ENCODE results near the gene PPP6R3. TPM values are rescaled to one million over a fixed set of nuclear protein-coding genes. Genes with fewer than 3 reads are reported as not detected.

The PPP6R3 gene
- total and polyA plus RNA-seq, 8 donors = 19.5 to 236 (median 103) TPM

GRCh38 chr11:68660066-68660810, 199.7 kb downstream of the PPP6R3 start:
- no peak overlapping the region for H3K4me3 ChIP-seq
- intact Hi-C loops (cut with DNase I; ENCODE audit: low total_unique reads) = no loop called here
- H3K36me3 ChIP-seq = no peaks in the 10 kb centered on the region
- TF ChIP-seq CTCF (IDR thresholded peaks at IDR 0.05) = no peak
- no peak for TF ChIP-seq POLR2AphosphoS5 (IDR thresholded peaks at IDR 0.05)
- TF ChIP-seq POLR2A (IDR thresholded peaks at IDR 0.05) = no peak
- TF ChIP-seq EP300 (IDR thresholded peaks at IDR 0.05) = no peak
- no peak overlapping the region for H3K27ac ChIP-seq
- peaks cover 0 to 8% (median 3%) of the 10 kb centered on the region in 4 donors for H3K4me1 ChIP-seq
- no peak for DNase-seq
- H3K9me3 ChIP-seq = peaks cover 0 to 8% (median 6%) of the 10 kb centered on the region in 4 donors
- peaks cover 0 to 35% (median 11%) of the 10 kb centered on the region in 3 donors for H3K27me3 ChIP-seq
- WGBS, 5 donors = 89 to 91% (median 89%) methylated on average over 17 to 18 of the region's 18 CpGs

- intact Hi-C loops (cut with DNase I; ENCODE audit: low total_unique reads) = no loop called here
- Histone ChIP-seq H3K36me3 (no peaks in the 10 kb centered on the region), H3K27ac (no peak overlapping the region), H3K9me3 (no peaks in the 10 kb centered on the region), H3K27me3 (peaks cover 0 to 38% (median 12%) of the 10 kb centered on the region in 3 donors), H3K4me1 (peaks cover 0 to 8% (median 3%) of the 10 kb centered on the region in 4 donors), H3K4me3 (no peak overlapping the region)
- 74 to 87% (median 86%) methylated on average over 14 to 15 of the region's 15 CpGs for WGBS, 5 donors
- DNase-seq = no peak
- no peak for TF ChIP-seq POLR2A (IDR thresholded peaks at IDR 0.05)
- TF ChIP-seq POLR2AphosphoS5 (IDR thresholded peaks at IDR 0.05) = no peak
- no peak for TF ChIP-seq EP300 (IDR thresholded peaks at IDR 0.05)
- TF ChIP-seq CTCF (IDR thresholded peaks at IDR 0.05) = no peak
Measured at GRCh38 chr11:68661014-68661413, 200.5 kb downstream of the PPP6R3 start.

GRCh38 chr11:68661697-68662603, 201.4 kb downstream of the PPP6R3 start:
- peak in 1 of 2 donors; percentile 32 for DNase-seq
- no peaks in the 10 kb centered on the region for H3K36me3 ChIP-seq
- H3K27me3 ChIP-seq = peaks cover 0 to 39% (median 18%) of the 10 kb centered on the region in 3 donors
- TF ChIP-seq POLR2AphosphoS5 (IDR thresholded peaks at IDR 0.05) (no peak), POLR2A (IDR thresholded peaks at IDR 0.05) (no peak), EP300 (IDR thresholded peaks at IDR 0.05) (no peak), CTCF (IDR thresholded peaks at IDR 0.05) (no peak)
- no peak overlapping the region for H3K27ac ChIP-seq
- intact Hi-C loops (cut with DNase I; ENCODE audit: low total_unique reads) = no loop called here
- no peak overlapping the region for H3K4me3 ChIP-seq
- H3K4me1 ChIP-seq = peaks cover 0 to 8% (median 3%) of the 10 kb centered on the region in 4 donors
- 71 to 85% (median 74%) methylated on average over 12 to 18 of the region's 18 CpGs for WGBS, 5 donors
- H3K9me3 ChIP-seq = no peaks in the 10 kb centered on the region

- peaks cover 0 to 39% (median 18%) of the 10 kb centered on the region in 3 donors for H3K27me3 ChIP-seq
- no peaks in the 10 kb centered on the region for H3K36me3 ChIP-seq
- 75 to 86% (median 81%) methylated on average over 18 of the region's 18 CpGs for WGBS, 5 donors
- intact Hi-C loops (cut with DNase I; ENCODE audit: low total_unique reads) = no loop called here
- DNase-seq = no peak
- peaks cover 0 to 8% (median 3%) of the 10 kb centered on the region in 4 donors for H3K4me1 ChIP-seq
- H3K4me3 ChIP-seq = no peak overlapping the region
- no peak for TF ChIP-seq POLR2AphosphoS5 (IDR thresholded peaks at IDR 0.05)
- TF ChIP-seq CTCF (IDR thresholded peaks at IDR 0.05) = no peak
- TF ChIP-seq POLR2A (IDR thresholded peaks at IDR 0.05) = no peak
- TF ChIP-seq EP300 (IDR thresholded peaks at IDR 0.05) = no peak
- H3K9me3 ChIP-seq = no peaks in the 10 kb centered on the region
- no peak overlapping the region for H3K27ac ChIP-seq
Measured at GRCh38 chr11:68663482-68664010, 203.0 kb downstream of the PPP6R3 start.

All from stomach (tissue), 9 donors.